Measurements from ENCODE around the gene IL34.

The IL34 gene

GRCh38 chr16:70709457-70709856 is 63.1 kb downstream of the IL34 start:
- in situ Hi-C loops (cut with HindIII; ENCODE audit: low sequenced_read_pairs), result no loop called here
- no peak for TF ChIP-seq CTCF (IDR thresholded peaks at IDR 0.05; ENCODE audit: low read depth, low read length)
- no peak overlapping the region for H3K4me3 ChIP-seq (ENCODE audit: low read depth, low read length)
- no peak for DNase-seq (ENCODE audit: low read depth, low spot score)

- H3K4me3 ChIP-seq (ENCODE audit: low read depth, low read length), result no peak overlapping the region
- DNase-seq (ENCODE audit: low read depth, low spot score), result no peak
- TF ChIP-seq CTCF (IDR thresholded peaks at IDR 0.05; ENCODE audit: low read depth, low read length), result no peak
- in situ Hi-C loops (cut with HindIII; ENCODE audit: low sequenced_read_pairs), result no loop called here
These were observed 63.6 kb downstream of the IL34 start for GRCh38 chr16:70709942-70710341.
